PFSK-1 (cell line): ENCODE measurements around the gene BMAL1.

Experiments used
- POLR2AphosphoS5 ChIP-seq: IDR thresholded peaks from 2 replicates; pipeline ENCODE4 v1.6.1; 2012; ENCODE audit warnings: low read depth, mild to moderate bottlenecking, control low read depth, low read length, moderate library complexity
- REST ChIP-seq, 2 experiments: IDR thresholded peaks; 2 replicates each; pipeline versions ENCODE4 v1.6.1 to v1.8.0; 2011 to 2012; ENCODE audit warnings: low read depth in 2 of 2, low read length in 2 of 2, control low read depth in 1 of 2, inconsistent platforms in 1 of 2, mild to moderate bottlenecking in 1 of 2, moderate library complexity in 1 of 2; ENCODE audit not compliant: insufficient read depth in 1 of 2

- TF ChIP-seq POLR2AphosphoS5 (no peak), REST (IDR thresholded peaks at IDR 0.05; ENCODE audit: insufficient read depth in 1 of 2, low read depth in 2 of 2, low read length in 2 of 2) (no peak)
These were observed 14.2 kb downstream of the BMAL1 start for GRCh38 chr11:13291800-13292199.
